Stimulated activated CD8-positive, alpha-beta memory T cell treated with anti-CD3 and anti-CD28 coated beads, Interleukin-4, amount 100 ng/mL, for 48 hours (primary cell): ENCODE measurements around the gene TTLL10.
"Not testable (repeated sequence)": the region's sequence is repeated elsewhere in the genome, so short reads cannot be mapped to it uniquely, and the experiment has no call there.

ENCODE experiments used
- DNase-seq: peaks from one replicate; pipeline ENCODE4 v3.0.0-alpha.2; 2020

The TTLL10 gene

GRCh38 chr1:1175221-1176062, 1.8 kb downstream of the TTLL10 start:
- DNase-seq = no peak

- not testable (repeated sequence) for DNase-seq
Observed at GRCh38 chr1:1176063-1176761, 2.5 kb downstream of the TTLL10 start.

- no peak for DNase-seq
Observed at GRCh38 chr1:1176931-1177330, 3.3 kb downstream of the TTLL10 start.

- no peak for DNase-seq
Observed at GRCh38 chr1:1177452-1178206, 3.9 kb downstream of the TTLL10 start.

GRCh38 chr1:1178794-1179331, 5.2 kb downstream of the TTLL10 start:
- DNase-seq = no peak

GRCh38 chr1:1179346-1179982, 5.8 kb downstream of the TTLL10 start:
- no peak for DNase-seq

GRCh38 chr1:1179983-1180861, 6.5 kb downstream of the TTLL10 start:
- DNase-seq = no peak

- no peak for DNase-seq
Observed at GRCh38 chr1:1181129-1181937, 7.7 kb downstream of the TTLL10 start.

- DNase-seq = no peak
Observed at GRCh38 chr1:1181938-1182410, 8.3 kb downstream of the TTLL10 start.

- no peak for DNase-seq
Observed at GRCh38 chr1:1182491-1183220, 9.0 kb downstream of the TTLL10 start.

GRCh38 chr1:1183221-1183747, 9.6 kb downstream of the TTLL10 start:
- DNase-seq = no peak

GRCh38 chr1:1183833-1184775, 10.4 kb downstream of the TTLL10 start:
- DNase-seq = no peak

- DNase-seq = no peak
Observed at GRCh38 chr1:1185101-1185765, 11.6 kb downstream of the TTLL10 start.

- no peak for DNase-seq
Observed at GRCh38 chr1:1187938-1188337, 14.3 kb downstream of the TTLL10 start.

- DNase-seq = no peak
Observed at GRCh38 chr1:1189111-1189510, 15.4 kb downstream of the TTLL10 start.

- DNase-seq = no peak
Observed at GRCh38 chr1:1191734-1192133, 18.1 kb downstream of the TTLL10 start.

GRCh38 chr1:1194723-1195122, 21.0 kb downstream of the TTLL10 start:
- no peak for DNase-seq

- not testable (repeated sequence) for DNase-seq
Observed at GRCh38 chr1:1195726-1196125, 22.0 kb downstream of the TTLL10 start.
